Measurements from ENCODE around the gene ARHGEF28.

The ARHGEF28 gene

DNA sequence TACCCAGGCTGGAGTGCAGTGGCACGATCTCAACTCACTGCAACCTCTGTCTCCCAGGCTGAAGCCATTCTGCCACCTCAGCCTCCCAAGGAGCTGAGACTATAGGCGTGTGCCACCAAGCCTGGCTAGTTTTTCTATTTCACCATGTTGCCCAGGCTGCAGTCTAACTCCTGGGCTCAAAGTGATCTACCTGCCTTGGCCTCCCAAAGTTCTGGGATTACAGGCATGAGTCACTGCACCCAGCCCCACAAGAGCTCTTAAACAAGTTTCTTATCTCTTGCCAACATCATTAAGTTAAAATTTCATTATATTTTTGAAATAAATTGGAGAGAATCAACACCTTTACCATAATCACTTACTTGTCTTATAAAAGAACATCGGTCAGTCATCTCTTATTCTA, 280.3 kb downstream of the ARHGEF28 start:
- no peak for DNase-seq

- no peak for DNase-seq
Observed at GRCh38 chr5:73907164-73907563, 281.2 kb downstream of the ARHGEF28 start.

GRCh38 chr5:73908395-73908794, 282.4 kb downstream of the ARHGEF28 start:
- DNase-seq, result no peak

- no peak for DNase-seq
Observed at GRCh38 chr5:73908846-73909245, 282.9 kb downstream of the ARHGEF28 start.

DNA sequence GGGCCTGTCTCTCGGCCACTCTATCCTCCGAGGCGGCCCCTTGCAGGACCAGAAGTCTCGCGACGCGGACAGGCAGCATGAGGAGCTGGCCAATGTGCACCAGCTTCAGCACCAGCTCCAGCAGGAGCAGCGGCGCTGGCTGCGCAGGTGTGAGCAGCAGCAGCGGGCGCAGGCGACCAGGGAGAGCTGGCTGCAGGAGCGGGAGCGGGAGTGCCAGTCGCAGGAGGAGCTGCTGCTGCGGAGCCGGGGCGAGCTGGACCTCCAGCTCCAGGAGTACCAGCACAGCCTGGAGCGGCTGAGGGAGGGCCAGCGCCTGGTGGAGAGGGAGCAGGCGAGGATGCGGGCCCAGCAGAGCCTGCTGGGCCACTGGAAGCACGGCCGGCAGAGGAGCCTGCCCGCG, 283.5 kb downstream of the ARHGEF28 start:
- no peak for DNase-seq

GRCh38 chr5:73911761-73912393, 285.9 kb downstream of the ARHGEF28 start:
- DNase-seq, result no peak

DNA sequence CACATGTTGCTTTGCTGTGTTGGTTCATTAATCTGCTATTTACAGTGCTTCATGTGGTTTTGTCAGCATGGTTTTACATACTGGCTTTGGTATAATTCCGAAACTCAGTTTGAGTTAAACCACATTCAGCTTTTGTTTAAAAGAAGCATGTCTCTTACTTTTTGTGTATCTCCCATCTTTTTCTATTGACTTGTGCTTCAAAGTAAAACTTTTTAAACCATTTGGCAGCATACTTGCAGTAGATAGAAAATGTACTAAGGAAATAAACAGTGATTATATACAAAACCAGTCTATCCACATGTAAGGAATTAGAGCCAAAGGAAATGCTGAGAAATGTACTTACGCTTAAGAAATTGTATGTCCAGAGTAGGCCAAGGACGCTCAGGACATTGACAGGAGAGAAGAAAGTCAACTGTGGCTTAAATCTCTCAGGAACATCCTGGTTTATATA, 286.9 kb downstream of the ARHGEF28 start:
- DNase-seq, result no peak

GRCh38 chr5:73913971-73914370, 288.0 kb downstream of the ARHGEF28 start:
- DNase-seq, result no peak

- no peak for DNase-seq
Observed at GRCh38 chr5:73915345-73915744, 289.3 kb downstream of the ARHGEF28 start.

DNA sequence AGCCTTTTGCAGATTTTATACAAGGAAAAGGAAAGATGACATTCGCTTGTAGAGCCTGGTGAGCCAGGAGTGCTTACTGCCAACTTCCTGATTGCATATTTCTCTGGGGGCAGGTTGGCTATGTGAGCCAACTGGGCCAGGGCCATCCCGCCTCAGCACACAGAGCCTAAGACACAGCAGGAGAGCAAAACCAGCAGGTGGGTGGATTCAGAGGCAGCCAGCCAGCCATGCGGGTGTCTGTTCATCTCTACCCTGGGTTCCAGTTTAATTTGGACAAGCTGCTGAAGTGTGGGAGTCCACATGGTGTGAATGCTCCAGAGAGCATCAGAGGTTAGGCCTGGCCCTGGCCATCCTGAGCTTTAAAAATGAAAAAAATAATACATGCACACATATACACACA, 291.4 kb downstream of the ARHGEF28 start:
- no peak for DNase-seq

GRCh38 chr5:73917891-73918290, 291.9 kb downstream of the ARHGEF28 start:
- no peak for DNase-seq

DNA sequence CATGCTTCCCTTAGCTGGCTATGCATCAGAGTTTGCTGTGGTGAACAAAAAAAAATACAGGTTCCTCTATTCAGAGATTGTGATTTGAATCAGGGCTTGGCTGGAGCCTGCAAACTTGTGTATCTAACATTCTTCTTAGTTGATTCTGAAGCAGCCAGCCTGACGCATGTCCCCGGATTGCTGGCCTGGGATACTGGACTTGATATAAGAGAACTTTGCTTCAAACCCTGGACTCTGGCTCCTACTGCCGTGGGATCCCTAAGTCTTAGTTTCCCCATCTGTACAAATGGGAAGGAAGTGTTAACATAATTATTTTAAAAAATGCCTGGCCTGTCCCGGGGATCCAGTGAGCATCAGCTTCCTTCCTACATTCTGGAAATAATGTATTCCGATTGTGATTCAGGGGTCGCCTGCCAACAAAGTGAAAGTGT, 292.8 kb downstream of the ARHGEF28 start:
- DNase-seq, result no peak

DNA sequence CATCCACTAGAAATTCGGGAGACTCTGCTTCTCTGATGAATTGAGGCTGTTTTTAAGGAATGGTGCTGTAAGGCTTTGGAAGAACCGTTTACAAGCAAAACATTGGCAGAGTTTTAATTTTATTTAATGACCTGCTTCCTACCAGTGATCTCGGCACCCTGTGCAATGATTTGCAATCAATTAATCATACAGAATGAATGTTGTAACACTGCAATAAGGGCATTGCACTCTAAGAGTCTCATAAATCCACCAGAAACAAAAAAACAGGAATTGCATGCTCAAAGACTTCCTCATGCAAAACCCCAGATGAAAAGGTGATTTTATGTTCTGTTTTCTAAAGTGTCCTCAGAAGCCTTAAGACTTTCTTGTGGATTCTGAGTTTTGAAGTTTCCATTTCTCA, 295.7 kb downstream of the ARHGEF28 start:
- no peak for DNase-seq

DNA sequence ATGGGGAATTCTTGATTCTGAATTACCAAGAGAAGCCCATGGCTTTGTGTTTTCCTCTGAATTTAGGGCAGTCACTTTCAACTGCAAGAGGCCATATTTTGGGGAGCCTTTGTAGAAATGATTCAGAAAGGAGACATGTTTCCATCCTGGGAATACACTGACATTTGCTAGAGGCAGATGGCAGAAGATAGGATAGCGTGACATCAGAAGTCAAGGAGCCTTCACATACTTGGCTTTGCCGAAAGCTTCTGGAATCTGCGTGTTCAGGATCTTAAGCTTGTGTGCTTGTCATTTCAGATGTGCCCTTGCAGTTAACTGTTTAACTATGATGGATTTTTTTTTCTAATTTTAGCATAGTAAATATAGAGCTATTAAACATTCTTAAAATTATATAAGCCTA, 296.2 kb downstream of the ARHGEF28 start:
- DNase-seq, result no peak

DNA sequence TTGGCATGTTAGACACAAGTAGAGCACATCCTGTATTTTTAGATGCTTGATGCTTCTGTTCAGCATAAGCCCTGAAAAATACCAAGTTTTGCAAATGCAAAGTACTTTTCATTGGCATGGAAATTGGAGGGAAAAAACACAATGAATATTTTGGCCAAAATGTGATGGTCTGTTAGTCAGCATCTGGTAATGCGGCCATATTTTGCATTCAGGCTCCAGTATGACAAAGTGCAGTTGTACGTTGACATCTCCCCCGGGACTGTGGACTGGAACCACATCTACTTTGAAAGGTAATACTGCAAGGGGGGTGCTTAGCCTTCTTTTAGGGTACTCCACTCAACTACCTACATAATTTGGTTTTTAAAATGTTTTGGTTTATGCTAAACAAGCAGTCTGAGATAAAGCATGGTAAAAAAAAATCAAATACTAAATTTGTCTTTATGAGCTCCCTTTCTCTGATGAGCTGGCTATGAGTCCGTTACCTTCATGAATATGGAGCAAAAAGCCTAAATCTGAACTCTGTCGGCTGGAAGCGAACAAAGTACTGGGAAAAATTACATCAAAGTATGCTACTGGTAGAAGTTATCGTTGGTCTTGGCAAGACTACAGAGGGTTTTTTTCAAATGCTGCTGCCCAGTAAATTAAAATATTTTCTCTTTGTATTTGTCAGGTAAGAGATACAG, 297.0 kb downstream of the ARHGEF28 start:
- no peak for DNase-seq

- no peak for DNase-seq
Observed at GRCh38 chr5:73928476-73929070, 302.6 kb downstream of the ARHGEF28 start.

GRCh38 chr5:73935719-73936118, 309.7 kb downstream of the ARHGEF28 start:
- DNase-seq, result no peak

- DNase-seq, result no peak
Observed at GRCh38 chr5:73938280-73938937, 312.4 kb downstream of the ARHGEF28 start.

DNA sequence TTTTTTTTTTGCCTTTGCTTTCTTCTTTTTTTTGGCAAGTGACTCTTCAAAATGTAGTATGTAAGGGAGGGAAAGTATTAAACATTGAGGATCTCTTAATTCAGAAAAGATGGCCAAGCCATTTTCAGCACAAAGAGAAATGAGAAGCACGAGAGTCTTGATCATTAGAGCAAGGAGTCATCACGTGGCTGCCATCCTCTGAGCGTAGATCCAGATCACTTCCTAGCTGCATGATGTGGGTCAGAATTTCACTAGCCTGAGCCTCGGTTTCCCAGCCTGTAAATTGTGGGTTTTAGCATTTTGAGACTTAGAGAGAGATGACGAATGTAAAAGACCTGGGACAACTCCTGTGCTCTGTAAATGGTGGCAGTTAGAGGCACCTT, 312.9 kb downstream of the ARHGEF28 start:
- no peak for DNase-seq

GRCh38 chr5:73939557-73939956, 313.6 kb downstream of the ARHGEF28 start:
- no peak for DNase-seq

DNA sequence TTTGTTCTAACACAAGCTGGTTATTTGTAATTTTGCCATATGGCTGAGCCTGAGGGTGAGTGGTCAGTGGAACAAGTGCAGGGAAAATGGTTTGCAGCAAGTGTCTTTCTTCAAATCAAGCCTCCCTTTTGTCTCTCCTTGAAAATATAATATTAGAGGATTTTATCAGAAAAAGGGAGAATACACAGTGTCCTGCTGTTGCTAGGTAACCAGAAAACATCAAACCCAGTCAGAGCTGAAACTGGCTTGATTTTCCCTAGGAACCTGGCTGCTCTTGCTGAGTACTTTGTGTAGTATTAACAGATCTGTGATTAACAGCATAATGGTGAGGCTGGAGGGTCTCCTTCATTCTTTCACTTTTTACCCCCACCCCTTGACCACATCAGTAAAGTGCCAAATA, 314.0 kb downstream of the ARHGEF28 start:
- no peak for DNase-seq

DNA sequence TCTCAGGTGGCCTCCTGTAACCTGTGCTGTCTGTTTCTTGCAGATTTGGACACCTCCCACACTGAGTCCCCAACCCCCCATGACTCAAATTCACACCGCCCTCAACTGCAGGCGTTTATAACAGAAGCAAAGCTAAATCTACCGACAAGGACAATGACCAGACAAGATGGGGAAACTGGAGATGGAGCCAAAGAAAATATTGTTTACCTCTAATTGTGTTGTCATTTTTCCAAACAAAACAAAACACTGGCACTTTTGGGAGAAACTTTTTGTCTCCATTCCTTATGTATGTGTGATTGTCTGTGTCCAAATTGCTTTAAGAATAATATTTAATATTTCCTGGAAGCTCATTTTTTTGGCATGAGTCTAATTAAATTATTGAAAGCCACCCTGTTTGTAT, 314.8 kb downstream of the ARHGEF28 start:
- no peak for DNase-seq

DNA sequence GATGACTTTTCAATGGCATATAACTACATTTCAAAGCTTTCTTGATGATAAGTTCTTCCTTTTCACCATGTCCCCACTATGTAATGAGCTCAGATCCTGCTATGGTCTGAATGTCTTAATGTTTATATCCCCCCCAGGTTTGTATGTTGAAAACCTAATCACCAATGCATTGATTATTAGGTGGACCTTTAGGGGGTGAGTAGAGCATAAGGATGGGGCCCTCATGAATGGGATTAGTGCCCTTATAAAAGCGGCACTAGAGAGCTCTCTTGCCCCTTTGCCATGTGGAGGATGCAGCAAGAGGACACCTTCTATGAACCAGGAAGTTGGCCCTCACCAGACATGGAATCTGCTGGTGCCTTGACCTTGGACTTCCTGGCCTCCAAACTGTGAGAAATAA, 316.8 kb downstream of the ARHGEF28 start:
- DNase-seq, result no peak

DNA sequence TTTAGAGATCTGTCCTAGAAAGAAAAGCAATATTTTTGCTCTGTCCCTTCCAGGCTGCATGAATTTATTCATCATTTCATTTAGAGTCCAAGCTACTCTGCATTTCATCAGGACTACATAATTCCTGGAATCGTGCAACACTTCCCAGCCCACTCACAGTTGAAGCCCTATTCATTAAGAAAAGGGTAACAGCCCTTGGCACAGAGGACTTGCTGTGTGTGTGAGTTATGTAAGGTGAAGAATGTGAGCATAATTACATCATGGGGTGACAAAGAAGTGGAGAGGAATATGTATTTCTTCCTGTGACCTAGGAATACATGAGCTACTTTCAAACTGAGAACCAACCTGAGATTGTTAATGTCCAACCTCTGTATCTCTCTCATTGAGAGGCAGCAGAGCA, 317.4 kb downstream of the ARHGEF28 start:
- DNase-seq, result no peak

Data from cortex of kidney (tissue), 1 donor.